ENCODE measurements around the gene CNTNAP2. TPM values are rescaled to one million over a fixed set of nuclear protein-coding genes. Genes with fewer than 3 reads are reported as not detected.
"Not testable (repeated sequence)": the region's sequence is repeated elsewhere in the genome, so short reads cannot be mapped to it uniquely, and the experiment has no call there.

Gene CNTNAP2
- total RNA-seq, 1 donor from 2014 or later, result 0.22 TPM

- ATAC-seq, result no peak
- intact Hi-C loops (cut with micrococcal nuclease), result no loop called here
- DNase-seq, result no peak
Observed at GRCh38 chr7:146894927-146895326, 778.3 kb downstream of the CNTNAP2 start.

- intact Hi-C loops (cut with micrococcal nuclease), result no loop called here
- no peak for ATAC-seq
Observed at GRCh38 chr7:146902266-146902665, 785.7 kb downstream of the CNTNAP2 start.

GRCh38 chr7:146902728-146903127, 786.1 kb downstream of the CNTNAP2 start:
- no peak for DNase-seq
- no peak for ATAC-seq
- intact Hi-C loops (cut with micrococcal nuclease), result no loop called here

More at GRCh38 chr7:146902266-146902665, 785.7 kb downstream of the CNTNAP2 start:
- no peak for DNase-seq

GRCh38 chr7:146905746-146906145, 789.1 kb downstream of the CNTNAP2 start:
- intact Hi-C loops (cut with micrococcal nuclease); DNase-seq; ATAC-seq: not testable (repeated sequence)

- ATAC-seq (no peak), DNase-seq (no peak)
- intact Hi-C loops (cut with micrococcal nuclease), result no loop called here
Observed at GRCh38 chr7:146922782-146923181, 806.2 kb downstream of the CNTNAP2 start.

- intact Hi-C loops (cut with micrococcal nuclease), result no loop called here
- DNase-seq, result no peak
- no peak for ATAC-seq
Observed at GRCh38 chr7:146926841-146927240, 810.2 kb downstream of the CNTNAP2 start.

GRCh38 chr7:146937836-146938235, 821.2 kb downstream of the CNTNAP2 start:
- intact Hi-C loops (cut with micrococcal nuclease), result no loop called here
- no peak for ATAC-seq
- DNase-seq, result no peak

GRCh38 chr7:146943483-146943882, 826.9 kb downstream of the CNTNAP2 start:
- intact Hi-C loops (cut with micrococcal nuclease), result no loop called here
- ATAC-seq (no peak), DNase-seq (no peak)

GRCh38 chr7:146948703-146949102, 832.1 kb downstream of the CNTNAP2 start:
- ATAC-seq, result no peak
- DNase-seq, result no peak
- intact Hi-C loops (cut with micrococcal nuclease), result no loop called here

- ATAC-seq, result no peak
- no peak for DNase-seq
- intact Hi-C loops (cut with micrococcal nuclease), result no loop called here
Observed at GRCh38 chr7:146956321-146956720, 839.7 kb downstream of the CNTNAP2 start.

GRCh38 chr7:146956853-146957252, 840.3 kb downstream of the CNTNAP2 start:
- DNase-seq (no peak), ATAC-seq (no peak)
- intact Hi-C loops (cut with micrococcal nuclease), result no loop called here

- intact Hi-C loops (cut with micrococcal nuclease), result no loop called here
- DNase-seq, result no peak
- no peak for ATAC-seq
Observed at GRCh38 chr7:146960773-146961391, 844.3 kb downstream of the CNTNAP2 start.

- peak; percentile 90 for ATAC-seq
- no peak for DNase-seq
- intact Hi-C loops (cut with micrococcal nuclease), result no loop called here
Observed at GRCh38 chr7:146961617-146962016, 845.0 kb downstream of the CNTNAP2 start.

GRCh38 chr7:146966274-146966673, 849.7 kb downstream of the CNTNAP2 start:
- intact Hi-C loops (cut with micrococcal nuclease), result no loop called here
- DNase-seq, result no peak
- no peak for ATAC-seq

GRCh38 chr7:146982482-146982881, 865.9 kb downstream of the CNTNAP2 start:
- DNase-seq, result no peak
- intact Hi-C loops (cut with micrococcal nuclease), result no loop called here
- ATAC-seq, result no peak

GRCh38 chr7:146991596-146991995, 875.0 kb downstream of the CNTNAP2 start:
- no peak for ATAC-seq
- DNase-seq, result no peak
- intact Hi-C loops (cut with micrococcal nuclease), result no loop called here

GRCh38 chr7:146993764-146994163, 877.2 kb downstream of the CNTNAP2 start:
- intact Hi-C loops (cut with micrococcal nuclease), result no loop called here
- ATAC-seq (no peak), DNase-seq (no peak)

GRCh38 chr7:147008530-147008929, 891.9 kb downstream of the CNTNAP2 start:
- no peak for ATAC-seq
- DNase-seq, result no peak
- intact Hi-C loops (cut with micrococcal nuclease), result no loop called here

GRCh38 chr7:147012666-147013065, 896.1 kb downstream of the CNTNAP2 start:
- intact Hi-C loops (cut with micrococcal nuclease), result no loop called here
- ATAC-seq, result no peak
- DNase-seq, result no peak

- DNase-seq (no peak), ATAC-seq (peak; percentile 15)
- intact Hi-C loops (cut with micrococcal nuclease), result no loop called here
Observed at GRCh38 chr7:147013825-147014224, 897.2 kb downstream of the CNTNAP2 start.

- intact Hi-C loops (cut with micrococcal nuclease), result no loop called here
- ATAC-seq (no peak), DNase-seq (no peak)
Observed at GRCh38 chr7:147014286-147014955, 897.8 kb downstream of the CNTNAP2 start.

Data from left ventricle myocardium superior (tissue), 1 donor.